GM12801 (cell line): ENCODE measurements around the gene TDRD10.

Experiments used
- CTCF ChIP-seq: IDR thresholded peaks from one replicate; pipeline ENCODE4 v1.5.1; 2011; ENCODE audit warnings: control low read depth; ENCODE audit not compliant: insufficient read length; ENCODE audit errors: extremely low read depth

TDRD10 gene

GRCh38 chr1:154539486-154540483, 37.8 kb downstream of the TDRD10 start:
- TF ChIP-seq CTCF, result no peak

- no peak for TF ChIP-seq CTCF
Measured at GRCh38 chr1:154541231-154541630, 39.2 kb downstream of the TDRD10 start.

DNA sequence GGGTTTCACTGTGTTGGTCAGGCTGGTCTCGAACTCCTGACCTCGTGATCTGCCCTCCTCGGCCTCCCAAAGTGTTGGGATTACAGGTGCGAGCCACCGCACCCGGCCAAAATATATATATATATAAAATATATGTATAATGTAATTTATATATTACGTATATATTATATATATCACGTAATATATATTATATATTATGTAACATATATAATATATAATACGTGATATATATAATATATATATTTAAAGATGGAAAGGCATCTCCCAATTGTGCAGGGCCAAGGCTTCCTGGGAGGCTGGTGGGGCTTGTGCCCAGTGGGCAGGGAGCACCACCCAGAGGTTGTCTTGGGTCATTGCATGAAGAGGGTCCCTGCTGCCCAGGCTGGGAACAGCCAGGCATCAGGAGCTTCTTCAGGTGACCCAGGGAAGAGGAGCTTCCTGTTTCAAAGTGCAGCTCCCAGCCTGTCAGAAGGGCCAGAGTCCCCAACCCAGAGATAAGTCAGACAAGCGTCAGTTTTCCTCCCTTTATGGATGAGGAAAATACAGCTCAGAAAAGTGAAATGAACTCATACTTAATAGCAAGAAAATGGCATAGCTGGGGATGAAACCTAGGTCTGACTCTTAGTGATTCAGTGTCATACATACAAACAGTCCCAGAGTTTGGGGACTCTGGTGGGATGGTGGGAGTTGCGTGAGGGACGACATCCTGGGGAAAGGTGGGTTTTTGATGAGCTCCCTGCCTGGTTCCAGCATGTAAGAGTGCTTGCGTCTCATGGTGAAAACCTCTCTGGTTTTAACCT, 44.4 kb downstream of the TDRD10 start:
- no peak for TF ChIP-seq CTCF

DNA sequence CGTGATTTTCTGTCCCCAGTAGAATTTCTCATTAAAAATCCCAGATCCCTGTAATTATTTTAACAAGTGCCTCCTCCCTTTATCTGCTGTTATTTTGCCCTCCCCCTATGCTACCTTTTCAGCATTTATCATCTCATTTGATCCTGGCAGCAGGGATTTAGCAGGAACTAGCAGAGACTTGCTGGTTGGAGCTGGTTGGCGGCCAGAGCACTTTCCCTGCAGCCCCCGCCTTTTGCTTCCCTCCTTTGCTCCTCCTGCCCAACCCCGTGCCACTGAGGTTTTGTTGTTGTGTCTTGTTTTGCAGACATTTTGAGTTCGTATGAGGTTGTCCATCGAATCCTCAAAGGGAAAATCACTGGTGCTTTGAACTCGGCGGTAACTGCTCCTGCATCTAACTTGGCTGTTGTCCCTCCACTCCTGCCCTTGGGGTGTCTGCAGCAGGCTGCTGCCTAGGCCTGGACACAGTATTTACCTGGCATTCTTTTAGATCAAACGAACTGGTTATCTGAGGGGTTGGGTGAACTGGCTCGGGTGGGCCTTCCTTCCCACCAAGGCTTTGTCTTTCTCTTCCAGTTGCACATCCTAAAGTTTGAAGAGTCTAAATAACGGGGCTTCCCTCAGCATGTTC, 45.2 kb downstream of the TDRD10 start:
- TF ChIP-seq CTCF, result no peak

GRCh38 chr1:154548028-154548427, 46.0 kb downstream of the TDRD10 start:
- no peak for TF ChIP-seq CTCF

DNA sequence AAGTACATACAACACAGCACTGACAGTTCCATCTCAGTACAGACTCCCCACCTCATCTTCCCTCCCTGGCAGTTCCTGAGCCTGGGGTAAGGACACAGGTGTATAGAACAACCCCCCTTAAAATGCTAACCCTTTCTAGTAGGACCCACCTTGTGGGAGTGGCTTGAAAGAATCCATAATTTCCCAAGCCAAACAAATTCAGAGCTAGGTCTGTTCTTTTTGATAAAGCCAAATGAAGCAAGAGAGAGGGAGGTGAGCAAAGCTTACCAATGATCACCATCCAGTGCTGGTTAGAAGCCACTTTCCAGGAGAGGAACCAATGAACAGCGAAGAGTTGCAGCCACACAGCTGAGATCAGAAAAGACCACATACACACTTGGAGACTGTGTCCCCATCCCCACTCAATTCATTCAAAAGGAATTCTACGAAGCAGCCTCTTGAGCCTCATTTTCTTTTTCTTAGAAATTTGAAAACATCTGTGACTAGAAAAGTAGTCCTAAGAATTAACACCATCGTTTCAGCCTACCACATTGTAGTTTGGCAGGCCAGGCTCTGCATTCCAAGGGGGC, 47.3 kb downstream of the TDRD10 start:
- no peak for TF ChIP-seq CTCF
